Panc1 (cell line): ENCODE results near the gene ATP6V1E1. TPM values are rescaled to one million over a fixed set of nuclear protein-coding genes. Genes with fewer than 3 reads are reported as not detected.
A peak's percentile ranks its signal among the peaks of the same experiment; 100 is the strongest.

Experiments
- ATAC-seq: fragments of 200-7000 bp; cut with Tn5 transposase; 2 replicates; pipeline ENCODE4 v1.9.1; 2020; ENCODE audit warnings: mild to moderate bottlenecking, moderate library complexity
- BruUV-seq: library from RNA; stranded (reverse); fragments of 400-500 nt; replicated peaks from 2 replicates; lab custom pipeline; 2021; lab: Mats Ljungman, UMichigan
- CTCF ChIA-PET: fragments of 300-600 bp; sonication (Branson Sonifier 250); formaldehyde crosslinking; loops from one replicate; lab custom pipeline; 2022; ENCODE audit warnings: antibody characterized with exemption; lab: Charles Lee
- POLR2A ChIA-PET: fragments of 300-600 bp; sonication (Branson Sonifier 250); formaldehyde crosslinking; loops from one replicate; lab custom pipeline; 2022; ENCODE audit warnings: antibody characterized with exemption; lab: Charles Lee
- DNase-seq: peaks from one replicate; pipeline ENCODE4 v3.0.0-alpha.2; 2010; ENCODE audit warnings: low read depth, low spot score
- H3K27ac ChIP-seq: 2 replicates; pipeline ENCODE4 v1.5.1; 2011; ENCODE audit warnings: mild to moderate bottlenecking, low read length, inconsistent platforms
- H3K27me3 ChIP-seq: fragments of 200-500 bp; sonication (Bioruptor generic); 2 replicates; pipeline ENCODE4 v1.6.0; 2014; ENCODE audit warnings: low read length, inconsistent platforms; ENCODE audit not compliant: control insufficient read depth, insufficient read depth
- H3K36me3 ChIP-seq: fragments of 200-500 bp; sonication (Bioruptor generic); 2 replicates; pipeline ENCODE4 v1.5.1; 2014; ENCODE audit warnings: inconsistent platforms, mild to moderate bottlenecking, low read length, moderate library complexity; ENCODE audit not compliant: control insufficient read depth, insufficient read depth
- H3K4me1 ChIP-seq: 2 replicates; pipeline ENCODE4 v1.5.1; 2011; ENCODE audit warnings: inconsistent platforms, mild to moderate bottlenecking, low read length, moderate library complexity; ENCODE audit not compliant: control insufficient read depth, insufficient read depth
- H3K4me3 ChIP-seq, 2 experiments: 2 replicates each; pipeline ENCODE4 v1.5.1; 2011 to 2012; ENCODE audit warnings: low read depth in 2 of 2, low read length in 2 of 2, mild to moderate bottlenecking in 2 of 2, inconsistent platforms in 1 of 2, moderate library complexity in 1 of 2
- H3K9me3 ChIP-seq: fragments of 200-500 bp; sonication (Bioruptor generic); 2 replicates; pipeline ENCODE4 v1.5.1; 2014; ENCODE audit warnings: low read depth, mild to moderate bottlenecking, inconsistent platforms, low read length, moderate library complexity; ENCODE audit not compliant: control insufficient read depth, insufficient read depth
- CTCF ChIP-seq: fragments of 450-650 bp; IDR thresholded peaks from 2 replicates; pipeline ENCODE4 v1.5.1; 2017; ENCODE audit warnings: mild to moderate bottlenecking
- POLR2AphosphoS5 ChIP-seq: IDR thresholded peaks from 2 replicates; pipeline ENCODE4 v1.6.1; 2012; ENCODE audit warnings: mild to moderate bottlenecking, low read depth, low read length, moderate library complexity
- REST ChIP-seq, 2 experiments: IDR thresholded peaks; 2 replicates each; pipeline ENCODE4 v1.6.1; 2011 to 2012; ENCODE audit warnings: low read depth in 2 of 2, control low read depth in 1 of 2, low read length in 1 of 2, mild to moderate bottlenecking in 1 of 2, moderate library complexity in 1 of 2; ENCODE audit not compliant: insufficient read depth in 1 of 2
- SIN3A ChIP-seq: IDR thresholded peaks from 2 replicates; pipeline ENCODE4 v1.6.1; 2012; ENCODE audit warnings: low read depth, mild to moderate bottlenecking, low read length, moderate library complexity, borderline replicate concordance; ENCODE audit not compliant: insufficient read depth
- TCF7L2 ChIP-seq: IDR thresholded peaks from 2 replicates; pipeline ENCODE4 v1.6.1; 2011; ENCODE audit warnings: mild to moderate bottlenecking, low read depth, low read length, inconsistent platforms
- in situ Hi-C: cut with HindIII; loops from 2 replicates; pipeline ENCODE4 v1.10.0; 2016; ENCODE audit warnings: low sequenced_read_pairs, low pct_unique_long_range_greater_than_20kb
- intact Hi-C: fragments of 100-400 bp; cut with micrococcal nuclease; formaldehyde crosslinking; loops from one replicate; pipeline ENCODE4 v1.10.0; 2022; ENCODE audit not compliant: unreplicated experiment
- total RNA-seq: library from RNA; stranded (reverse); gene quantifications from one replicate; pipeline ENCODE4 v1.2.1, GENCODE V29; 2021; ENCODE audit not compliant: unreplicated experiment

The ATP6V1E1 gene
- total RNA-seq, 1 experiment from 2014 or later = 136 TPM

GRCh38 chr22:17576470-17576869, 52.1 kb downstream of the ATP6V1E1 start:
- no peaks in the 10 kb centered on the region for H3K36me3 ChIP-seq
- in situ Hi-C loops (no loop called here), intact Hi-C loops (no loop called here)
- no peaks in the 10 kb centered on the region for H3K9me3 ChIP-seq
- BruUV-seq = no TSS peak
- no peaks in the 10 kb centered on the region for H3K27me3 ChIP-seq
- TF ChIP-seq CTCF (no peak), SIN3A (no peak), TCF7L2 (no peak), REST (IDR thresholded peaks at IDR 0.05; ENCODE audit: insufficient read depth in 1 of 2, low read depth in 2 of 2, low read length in 1 of 2) (no peak), POLR2AphosphoS5 (no peak)
- DNase-seq (no peak), ATAC-seq (peak; percentile 88)
- peaks cover 11% of the 10 kb centered on the region for H3K4me1 ChIP-seq
- ChIA-PET CTCF (no interaction called here), POLR2A (interaction anchor here (0.7 kb wide), 1 partner anchor 40 kb away, joined by 5 read pairs; no protein-coding TSS in a partner anchor)
- H3K27ac ChIP-seq = peak overlapping the region; percentile 39; the same call in 1 of the 2 replicates
- no peak overlapping the region for H3K4me3 ChIP-seq

GRCh38 chr22:17575681-17576080, 52.9 kb downstream of the ATP6V1E1 start:
- intact Hi-C loops = no loop called here

More at GRCh38 chr22:17575681-17576080, 52.9 kb downstream of the ATP6V1E1 start:
- no peak for ATAC-seq
- DNase-seq = no peak
- ChIA-PET POLR2A (no interaction called here), CTCF (no interaction called here)
- Histone ChIP-seq H3K4me1 (peaks cover 13% of the 10 kb centered on the region), H3K9me3 (no peaks in the 10 kb centered on the region), H3K27me3 (no peaks in the 10 kb centered on the region), H3K4me3 (no peak overlapping the region), H3K27ac (no peak overlapping the region; the same call in 1 of the 2 replicates), H3K36me3 (no peaks in the 10 kb centered on the region)
- no peak for TF ChIP-seq SIN3A
- TF ChIP-seq POLR2AphosphoS5 = no peak
- no peak for TF ChIP-seq REST (IDR thresholded peaks at IDR 0.05; ENCODE audit: insufficient read depth in 1 of 2, low read depth in 2 of 2, low read length in 1 of 2)
- TF ChIP-seq TCF7L2 = no peak
- no peak for TF ChIP-seq CTCF
- in situ Hi-C loops = no loop called here
- no TSS peak for BruUV-seq
